MG63 (cell line): ENCODE data around the gene AKR1B1. TPM values are rescaled to one million over a fixed set of nuclear protein-coding genes. Genes with fewer than 3 reads are reported as not detected.

Source experiments
- DNase-seq: peaks from one replicate; pipeline ENCODE4 v3.0.0-alpha.2; 2020
- H3K27me3 ChIP-seq: fragments of 250-450 bp; sonication (Bioruptor Pico); 2 replicates; pipeline ENCODE4 v1.5.1; 2020; ENCODE audit warnings: mild to moderate bottlenecking, moderate library complexity
- H3K36me3 ChIP-seq: fragments of 250-450 bp; sonication (Bioruptor Pico); 2 replicates; pipeline ENCODE4 v1.5.1; 2020; ENCODE audit warnings: mild to moderate bottlenecking, moderate library complexity
- H3K4me3 ChIP-seq: fragments of 250-450 bp; sonication (Bioruptor Pico); 2 replicates; pipeline ENCODE4 v1.5.1; 2020; ENCODE audit warnings: mild to moderate bottlenecking, moderate library complexity
- H3K9me3 ChIP-seq: fragments of 250-450 bp; sonication (Bioruptor Pico); 2 replicates; pipeline ENCODE4 v1.5.1; 2020; ENCODE audit warnings: mild to moderate bottlenecking, moderate library complexity
- total RNA-seq: library from RNA; depleted of rRNA; stranded (reverse); fragments of >200 nt; shearing (Covaris generic); gene quantifications from 2 replicates; pipeline ENCODE4 v1.2.3, GENCODE V29; 2014; ENCODE audit warnings: low replicate concordance

Gene AKR1B1
- total RNA-seq, 1 experiment from 2014 or later = 89.3 TPM

GRCh38 chr7:134476044-134476443, 17.1 kb upstream of the AKR1B1 start:
- DNase-seq = no peak
- no peaks in the 10 kb centered on the region for H3K36me3 ChIP-seq
- no peaks in the 10 kb centered on the region for H3K9me3 ChIP-seq
- no peaks in the 10 kb centered on the region for H3K27me3 ChIP-seq
- H3K4me3 ChIP-seq = no peak overlapping the region

DNA sequence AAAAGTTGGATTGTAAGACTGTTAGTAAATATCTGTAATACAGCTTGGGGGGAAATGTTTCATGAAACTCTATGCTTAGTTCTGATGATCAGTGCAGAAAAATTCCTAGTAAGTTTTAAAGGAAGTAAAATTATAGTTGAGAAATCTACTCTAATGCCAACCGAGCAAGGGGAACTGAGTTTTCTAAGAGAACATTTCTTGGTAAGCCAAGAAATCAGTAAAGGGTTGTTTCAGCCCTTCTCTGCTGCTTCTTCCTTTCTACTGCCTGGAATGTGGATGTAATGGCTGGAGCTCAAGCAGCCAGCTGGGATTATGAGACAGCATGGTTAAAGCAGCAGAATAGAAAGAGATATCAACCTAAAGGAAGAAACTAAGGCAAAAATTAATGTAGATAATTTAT, 15.9 kb upstream of the AKR1B1 start:
- Histone ChIP-seq H3K9me3 (no peaks in the 10 kb centered on the region), H3K36me3 (no peaks in the 10 kb centered on the region), H3K4me3 (no peak overlapping the region), H3K27me3 (no peaks in the 10 kb centered on the region)
- no peak for DNase-seq

DNA sequence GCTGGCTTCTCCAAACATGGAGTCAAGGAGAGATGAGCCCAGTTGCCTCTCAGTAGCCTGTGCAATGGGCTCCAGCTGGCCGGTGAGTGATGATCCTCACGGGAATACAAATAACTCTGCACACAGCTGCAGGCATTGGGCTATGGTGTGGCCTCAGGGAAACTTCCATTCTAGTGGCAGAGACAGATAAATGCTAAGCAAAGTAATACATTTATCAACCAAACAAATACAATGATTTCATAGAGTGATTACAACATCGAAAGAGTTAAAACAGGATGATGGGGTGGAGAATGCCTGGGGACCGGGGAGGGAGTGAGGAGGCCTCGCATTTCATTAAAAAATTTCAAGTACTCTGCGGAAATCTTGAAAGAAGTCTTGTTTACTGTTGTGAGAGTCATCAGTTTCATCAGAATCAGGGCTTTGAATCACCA, 15.0 kb upstream of the AKR1B1 start:
- no peak for DNase-seq
- Histone ChIP-seq H3K9me3 (no peaks in the 10 kb centered on the region), H3K4me3 (no peak overlapping the region), H3K27me3 (no peaks in the 10 kb centered on the region), H3K36me3 (no peaks in the 10 kb centered on the region)

- no peak for DNase-seq
- Histone ChIP-seq H3K27me3 (no peaks in the 10 kb centered on the region), H3K36me3 (no peaks in the 10 kb centered on the region), H3K4me3 (no peak overlapping the region), H3K9me3 (no peaks in the 10 kb centered on the region)
Measured at GRCh38 chr7:134472572-134473244, 13.8 kb upstream of the AKR1B1 start.

- no peaks in the 10 kb centered on the region for H3K27me3 ChIP-seq
- H3K4me3 ChIP-seq = no peak overlapping the region
- no peaks in the 10 kb centered on the region for H3K36me3 ChIP-seq
- peak; percentile 21 for DNase-seq
- no peaks in the 10 kb centered on the region for H3K9me3 ChIP-seq
Measured at GRCh38 chr7:134470864-134471263, 12.0 kb upstream of the AKR1B1 start.

DNA sequence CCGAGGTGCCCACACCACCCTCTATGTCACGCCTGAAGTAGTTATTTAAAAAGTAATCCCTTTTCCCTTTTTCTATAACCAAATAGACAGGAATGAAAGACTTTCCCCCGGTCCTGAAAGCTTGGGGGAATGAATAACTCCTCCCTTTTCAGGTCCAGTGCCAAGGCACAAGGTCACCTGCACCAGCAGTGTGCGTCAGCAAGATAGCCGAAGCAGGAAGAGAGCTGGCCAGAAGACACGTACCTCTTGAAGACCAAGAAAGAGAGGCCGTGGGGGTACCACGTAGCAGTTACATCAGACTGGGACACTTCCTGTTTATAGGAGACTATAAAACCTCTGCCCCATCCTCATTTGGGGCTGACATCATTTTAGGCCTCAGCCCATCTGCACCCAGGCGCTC, 10.7 kb upstream of the AKR1B1 start:
- Histone ChIP-seq H3K4me3 (no peak overlapping the region), H3K36me3 (no peaks in the 10 kb centered on the region), H3K9me3 (no peaks in the 10 kb centered on the region), H3K27me3 (no peaks in the 10 kb centered on the region)
- no peak for DNase-seq

DNA sequence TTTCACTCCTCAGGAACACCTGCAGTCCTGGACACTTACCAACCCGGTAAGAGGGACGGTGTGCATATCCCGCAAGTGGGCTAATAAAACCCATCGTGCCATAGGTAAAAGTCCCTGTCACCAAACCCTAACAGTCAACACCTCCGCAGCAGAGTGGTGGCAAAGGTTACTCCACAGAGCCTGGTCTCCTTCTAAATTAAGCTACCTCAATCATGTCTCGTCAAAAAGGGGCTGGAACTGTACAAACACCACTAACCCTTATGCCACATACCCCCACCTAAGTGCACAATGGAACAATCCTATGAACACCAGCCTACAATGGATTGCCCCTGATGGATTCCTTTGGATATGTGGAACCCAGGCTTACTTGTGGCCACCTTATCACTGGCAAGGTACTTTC, 9.6 kb upstream of the AKR1B1 start:
- Histone ChIP-seq H3K36me3 (no peaks in the 10 kb centered on the region), H3K27me3 (no peaks in the 10 kb centered on the region), H3K9me3 (no peaks in the 10 kb centered on the region), H3K4me3 (no peak overlapping the region)
- DNase-seq = no peak

- no peak overlapping the region for H3K4me3 ChIP-seq
- no peak for DNase-seq
- H3K27me3 ChIP-seq = no peaks in the 10 kb centered on the region
Measured at GRCh38 chr7:134468054-134468453, 9.2 kb upstream of the AKR1B1 start.

GRCh38 chr7:134465491-134465890, 6.6 kb upstream of the AKR1B1 start:
- no peaks in the 10 kb centered on the region for H3K27me3 ChIP-seq
- no peak for DNase-seq
- H3K36me3 ChIP-seq = no peaks in the 10 kb centered on the region
- no peak overlapping the region for H3K4me3 ChIP-seq
- H3K9me3 ChIP-seq = no peaks in the 10 kb centered on the region

More at GRCh38 chr7:134468054-134468453, 9.2 kb upstream of the AKR1B1 start:
- H3K9me3 ChIP-seq = no peaks in the 10 kb centered on the region
- H3K36me3 ChIP-seq = no peaks in the 10 kb centered on the region

- H3K36me3 ChIP-seq = no peaks in the 10 kb centered on the region
- DNase-seq = no peak
Measured at GRCh38 chr7:134464496-134464895, 5.6 kb upstream of the AKR1B1 start.

GRCh38 chr7:134463751-134464150, 4.9 kb upstream of the AKR1B1 start:
- Histone ChIP-seq H3K4me3 (no peak overlapping the region), H3K9me3 (no peaks in the 10 kb centered on the region), H3K36me3 (no peaks in the 10 kb centered on the region), H3K27me3 (no peaks in the 10 kb centered on the region)
- DNase-seq = no peak

More at GRCh38 chr7:134464496-134464895, 5.6 kb upstream of the AKR1B1 start:
- H3K9me3 ChIP-seq = no peaks in the 10 kb centered on the region
- H3K4me3 ChIP-seq = no peak overlapping the region
- no peaks in the 10 kb centered on the region for H3K27me3 ChIP-seq

GRCh38 chr7:134462337-134462925, 3.5 kb upstream of the AKR1B1 start:
- H3K9me3 ChIP-seq = no peaks in the 10 kb centered on the region
- no peak for DNase-seq
- no peak overlapping the region for H3K4me3 ChIP-seq
- no peaks in the 10 kb centered on the region for H3K36me3 ChIP-seq
- H3K27me3 ChIP-seq = no peaks in the 10 kb centered on the region

- Histone ChIP-seq H3K4me3 (no peak overlapping the region), H3K9me3 (no peaks in the 10 kb centered on the region), H3K27me3 (no peaks in the 10 kb centered on the region), H3K36me3 (no peaks in the 10 kb centered on the region)
- no peak for DNase-seq
Measured at GRCh38 chr7:134461916-134462315, 3.0 kb upstream of the AKR1B1 start.

DNA sequence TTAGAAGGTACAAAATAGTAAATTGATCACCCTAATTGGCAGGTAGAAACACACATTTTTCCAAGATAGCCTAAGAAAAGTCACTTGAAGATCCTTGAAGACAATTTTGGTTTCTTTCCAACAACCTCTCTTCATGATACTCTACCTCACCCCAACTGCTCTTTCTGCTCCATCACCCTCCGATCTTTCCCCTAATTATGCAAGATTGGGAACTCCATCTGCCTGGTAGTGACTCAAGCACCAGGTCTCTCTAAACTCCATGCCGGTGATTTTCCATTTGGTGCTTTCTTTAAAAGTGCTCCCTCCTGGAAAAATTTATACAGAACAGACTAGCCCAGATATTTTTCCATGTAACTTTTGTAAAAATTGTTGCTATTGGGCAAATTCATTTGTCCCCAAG, 1.1 kb upstream of the AKR1B1 start:
- Histone ChIP-seq H3K36me3 (no peaks in the 10 kb centered on the region), H3K9me3 (no peaks in the 10 kb centered on the region), H3K27me3 (no peaks in the 10 kb centered on the region), H3K4me3 (no peak overlapping the region)
- no peak for DNase-seq

GRCh38 chr7:134458341-134458805, 527 bp downstream of the AKR1B1 start:
- no peaks in the 10 kb centered on the region for H3K9me3 ChIP-seq
- no peaks in the 10 kb centered on the region for H3K36me3 ChIP-seq
- peak; percentile 49 for DNase-seq
- no peaks in the 10 kb centered on the region for H3K27me3 ChIP-seq
- peak overlapping the region; percentile 56 for H3K4me3 ChIP-seq

- no peak for DNase-seq
- H3K36me3 ChIP-seq = no peaks in the 10 kb centered on the region
- H3K4me3 ChIP-seq = no peak overlapping the region
- no peaks in the 10 kb centered on the region for H3K9me3 ChIP-seq
- no peaks in the 10 kb centered on the region for H3K27me3 ChIP-seq
Measured at GRCh38 chr7:134457210-134457609, 1.7 kb downstream of the AKR1B1 start.

DNA sequence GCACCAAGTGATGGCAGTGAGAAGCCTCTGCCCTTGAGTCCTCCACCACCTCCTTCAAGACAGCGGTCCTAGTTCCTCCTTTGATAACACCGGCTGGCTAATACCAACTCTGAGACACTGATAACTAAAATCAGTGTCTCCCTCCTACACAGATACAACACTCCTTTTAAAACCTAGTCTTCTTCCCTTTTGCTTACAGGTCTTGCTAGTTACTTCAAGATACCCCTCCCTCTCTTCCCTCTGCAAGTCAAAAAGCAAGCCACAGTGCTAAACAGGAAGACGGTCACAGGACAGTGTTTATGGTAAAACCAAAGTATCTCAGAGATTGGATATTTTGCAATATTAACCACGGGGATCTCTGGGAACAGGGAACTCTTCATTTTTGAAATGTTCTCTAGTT, 4.6 kb downstream of the AKR1B1 start:
- no peaks in the 10 kb centered on the region; the same call in 1 of the 2 replicates for H3K36me3 ChIP-seq
- H3K4me3 ChIP-seq = no peak overlapping the region
- DNase-seq = no peak
- H3K27me3 ChIP-seq = no peaks in the 10 kb centered on the region
- H3K9me3 ChIP-seq = no peaks in the 10 kb centered on the region

DNA sequence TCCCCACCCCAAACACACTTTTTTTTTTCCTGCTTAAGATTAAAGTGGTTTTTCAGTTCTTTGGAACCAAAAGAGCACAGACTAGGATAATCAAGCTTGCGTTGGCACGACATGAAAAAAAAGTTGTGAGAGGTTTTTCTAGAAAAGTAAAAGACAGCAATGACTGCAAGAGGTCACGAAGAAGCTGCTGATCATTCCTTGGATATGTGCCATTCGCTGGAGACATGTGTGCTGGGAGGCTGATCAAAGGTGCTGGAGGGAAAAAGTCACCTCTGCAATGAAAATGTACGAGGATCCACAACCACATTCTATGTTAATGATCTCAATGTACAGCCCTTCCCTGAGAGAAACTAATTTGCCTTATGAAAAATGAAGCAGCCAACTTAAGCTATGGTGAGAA, 5.4 kb downstream of the AKR1B1 start:
- Histone ChIP-seq H3K9me3 (no peaks in the 10 kb centered on the region), H3K36me3 (peaks cover 3% of the 10 kb centered on the region; the same call in 1 of the 2 replicates), H3K4me3 (no peak overlapping the region), H3K27me3 (no peaks in the 10 kb centered on the region)
- DNase-seq = no peak
